Sigmoid colon (tissue), 7 donors: ENCODE results near the gene PRTG. TPM values are rescaled to one million over a fixed set of nuclear protein-coding genes. Genes with fewer than 3 reads are reported as not detected.

Experiments used
- DNase-seq: peaks from one replicate; pipeline ENCODE4 v3.0.0-alpha.2; 2019
- H3K27ac ChIP-seq, 4 donors: fragments of 200-600 bp; sonication (generic); one replicate each; pipeline ENCODE4 v1.5.1; 2016 to 2019; ENCODE audit warnings: mild to moderate bottlenecking in 1 of 4
- H3K27me3 ChIP-seq, 3 donors: fragments of 200-600 bp; sonication (generic); one replicate each; pipeline ENCODE4 v1.5.1; 2019; ENCODE audit warnings: mild to moderate bottlenecking in 1 of 3
- H3K36me3 ChIP-seq, 4 donors: fragments of 200-600 bp; sonication (generic); one replicate each; pipeline ENCODE4 v1.5.1; 2016 to 2019
- H3K4me1 ChIP-seq, 4 donors: fragments of 200-600 bp; sonication (generic); one replicate each; pipeline ENCODE4 v1.5.1; 2017 to 2019
- H3K4me3 ChIP-seq, 4 donors: fragments of 200-600 bp; sonication (generic); one replicate each; pipeline ENCODE4 v1.5.1; 2017 to 2019; ENCODE audit warnings: mild to moderate bottlenecking in 2 of 4, moderate library complexity in 1 of 4
- H3K9me3 ChIP-seq, 4 donors: fragments of 200-600 bp in 3 of 4; sonication (generic) in 3 of 4; one replicate each; pipeline versions ENCODE4 v1.5.1 to v1.6.1; 2013 to 2019
- EP300 ChIP-seq, 4 donors: sonication (generic); formaldehyde crosslinking; IDR thresholded peaks; one replicate each; pipeline ENCODE4 v1.6.1; 2017; ENCODE audit warnings: antibody characterized with exemption in 4 of 4
- POLR2A ChIP-seq, 2 donors: fragments of 450-650 bp; IDR thresholded peaks; one replicate each; pipeline ENCODE4 v1.6.1; 2016; ENCODE audit warnings: antibody characterized with exemption in 2 of 2, mild to moderate bottlenecking in 2 of 2, moderate library complexity in 2 of 2
- POLR2AphosphoS5 ChIP-seq, 4 donors: sonication (generic); formaldehyde crosslinking; IDR thresholded peaks; one replicate each; pipeline ENCODE4 v1.6.1; 2017; ENCODE audit warnings: antibody characterized with exemption in 4 of 4
- WGBS, 2 donors: extraction: QIAGEN DNeasy Blood & Tissue Kit; methylation state at CpG; one replicate each; pipeline ENCODE4 v1.1.7; 2013; 5-methylcytosine and 5-hydroxymethylcytosine counted together
- intact Hi-C: fragments of 100-400 bp; cut with DNase I; formaldehyde crosslinking; loops from one replicate; pipeline ENCODE4 v1.15.1; 2023
- polyA plus RNA-seq, 3 donors: library from polyadenylated mRNA; stranded (reverse); fragments of 200-250 nt; gene quantifications; one replicate each; pipeline ENCODE4 v1.2.3, GENCODE V29; 2013
- total RNA-seq, 4 donors: library from RNA; depleted of rRNA; stranded (reverse); fragments of >200 nt; gene quantifications; one replicate each; pipeline ENCODE4 v1.1.0, GENCODE V29; 2016
- TF ChIP-seq, protein P1 (sequence below), 4 experiments: fragments of 450-650 bp in 3 of 4; fragments of 200-600 bp in 1 of 4; IDR thresholded peaks; one replicate each; pipeline ENCODE4 v1.5.1; 2016 to 2019; ENCODE audit warnings: antibody characterized with exemption in 4 of 4, mild to moderate bottlenecking in 3 of 4, moderate library complexity in 2 of 4
- donor health status: healthy with polysubstance abuse.
- donor health status: Bipolar disorder and iron deficiency.
- donor health status: healthy.

The PRTG gene
- total and polyA plus RNA-seq, 7 donors: 0.42 to 5.3 (median 2.1) TPM; not detected in 2

DNA sequence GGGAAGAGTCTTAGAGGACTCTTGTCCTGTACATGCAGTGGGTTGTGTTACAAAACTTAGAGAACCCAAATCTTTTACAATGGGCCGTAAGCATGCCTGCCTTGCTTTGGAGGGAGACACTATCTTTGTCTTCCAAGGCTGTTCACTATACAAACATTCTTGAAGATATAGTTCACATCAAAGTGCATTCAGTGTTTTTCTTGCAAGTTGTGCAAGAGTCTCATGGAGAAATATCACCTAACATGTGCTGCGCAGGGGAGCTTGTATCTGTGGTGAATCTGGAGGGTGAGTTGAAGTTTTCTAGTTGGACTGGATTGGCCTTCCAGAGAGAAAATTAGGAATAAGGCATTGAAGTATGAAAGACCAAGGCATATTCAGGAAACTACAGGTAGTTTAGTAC lies 7.8 kb upstream of the PRTG start:
- Histone ChIP-seq H3K4me3 (no peak overlapping the region), H3K36me3 (no peaks in the 10 kb centered on the region), H3K27me3 (no peaks in the 10 kb centered on the region), H3K9me3 (no peaks in the 10 kb centered on the region), H3K4me1 (no peaks in the 10 kb centered on the region), H3K27ac (no peak overlapping the region)
- 86 to 93% methylated on average over 2 of the region's 2 CpGs for WGBS, 2 donors
- intact Hi-C loops: no loop called here
- no peak for DNase-seq
- TF ChIP-seq POLR2A (IDR thresholded peaks at IDR 0.05): no peak
- TF ChIP-seq, protein P1, sequence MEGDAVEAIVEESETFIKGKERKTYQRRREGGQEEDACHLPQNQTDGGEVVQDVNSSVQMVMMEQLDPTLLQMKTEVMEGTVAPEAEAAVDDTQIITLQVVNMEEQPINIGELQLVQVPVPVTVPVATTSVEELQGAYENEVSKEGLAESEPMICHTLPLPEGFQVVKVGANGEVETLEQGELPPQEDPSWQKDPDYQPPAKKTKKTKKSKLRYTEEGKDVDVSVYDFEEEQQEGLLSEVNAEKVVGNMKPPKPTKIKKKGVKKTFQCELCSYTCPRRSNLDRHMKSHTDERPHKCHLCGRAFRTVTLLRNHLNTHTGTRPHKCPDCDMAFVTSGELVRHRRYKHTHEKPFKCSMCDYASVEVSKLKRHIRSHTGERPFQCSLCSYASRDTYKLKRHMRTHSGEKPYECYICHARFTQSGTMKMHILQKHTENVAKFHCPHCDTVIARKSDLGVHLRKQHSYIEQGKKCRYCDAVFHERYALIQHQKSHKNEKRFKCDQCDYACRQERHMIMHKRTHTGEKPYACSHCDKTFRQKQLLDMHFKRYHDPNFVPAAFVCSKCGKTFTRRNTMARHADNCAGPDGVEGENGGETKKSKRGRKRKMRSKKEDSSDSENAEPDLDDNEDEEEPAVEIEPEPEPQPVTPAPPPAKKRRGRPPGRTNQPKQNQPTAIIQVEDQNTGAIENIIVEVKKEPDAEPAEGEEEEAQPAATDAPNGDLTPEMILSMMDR (IDR thresholded peaks at IDR 0.05): no peak
- no peak for TF ChIP-seq POLR2AphosphoS5 (IDR thresholded peaks at IDR 0.05)
- TF ChIP-seq EP300 (IDR thresholded peaks at IDR 0.05): no peak

GRCh38 chr15:55743729-55744655 lies 1.0 kb upstream of the PRTG start:
- intact Hi-C loops: loop anchor here (5.0 kb wide), 1 partner anchor 78 kb away; no protein-coding TSS in a partner anchor
- 70 to 71% methylated on average over 21 of the region's 21 CpGs for WGBS, 2 donors
- no peak for TF ChIP-seq POLR2A (IDR thresholded peaks at IDR 0.05)
- TF ChIP-seq, protein P1 (IDR thresholded peaks at IDR 0.05): no peak
- no peak for TF ChIP-seq POLR2AphosphoS5 (IDR thresholded peaks at IDR 0.05)
- TF ChIP-seq EP300 (IDR thresholded peaks at IDR 0.05): no peak
- H3K27ac ChIP-seq: peak overlapping the region; percentile 65 to 72 (median 71)
- H3K4me1 ChIP-seq: peaks cover 0 to 40% (median 30%) of the 10 kb centered on the region in 4 donors
- peaks cover 7 to 54% (median 23%) of the 10 kb centered on the region in 3 donors for H3K27me3 ChIP-seq
- H3K36me3 ChIP-seq: no peaks in the 10 kb centered on the region
- peak overlapping the region; percentile 45 to 80 (median 74) for H3K4me3 ChIP-seq
- DNase-seq: no peak
- no peaks in the 10 kb centered on the region for H3K9me3 ChIP-seq

- WGBS, 2 donors: 0 to 1% methylated on average over 52 of the region's 52 CpGs
- Histone ChIP-seq H3K27me3 (peaks cover 7 to 63% (median 23%) of the 10 kb centered on the region in 3 donors), H3K4me3 (peak overlapping the region; percentile 45 to 80 (median 74)), H3K36me3 (no peaks in the 10 kb centered on the region), H3K27ac (peak overlapping the region; percentile 65 to 72 (median 71)), H3K9me3 (no peaks in the 10 kb centered on the region), H3K4me1 (peaks cover 0 to 40% (median 31%) of the 10 kb centered on the region in 4 donors)
- intact Hi-C loops: loop anchor here (5.0 kb wide), 1 partner anchor 80 kb away; no protein-coding TSS in a partner anchor
- DNase-seq: peak; percentile 72
- TF ChIP-seq, protein P1 (IDR thresholded peaks at IDR 0.05): no peak
- TF ChIP-seq EP300 (IDR thresholded peaks at IDR 0.05) (no peak), POLR2AphosphoS5 (IDR thresholded peaks at IDR 0.05) (no peak), POLR2A (IDR thresholded peaks at IDR 0.05) (no peak)
Observed at GRCh38 chr15:55742498-55742926, 440 bp downstream of the PRTG start.

GRCh38 chr15:55741833-55742497 lies 987 bp downstream of the PRTG start:
- WGBS, 2 donors: 1% methylated on average over 34 of the region's 34 CpGs
- no peaks in the 10 kb centered on the region for H3K9me3 ChIP-seq
- peak overlapping the region; percentile 45 to 80 (median 74) for H3K4me3 ChIP-seq
- H3K36me3 ChIP-seq: no peaks in the 10 kb centered on the region
- H3K4me1 ChIP-seq: peaks cover 0 to 40% (median 33%) of the 10 kb centered on the region in 4 donors
- no peak for DNase-seq
- peaks cover 7 to 63% (median 23%) of the 10 kb centered on the region in 3 donors for H3K27me3 ChIP-seq
- H3K27ac ChIP-seq: peak overlapping the region in 3 of 4 donors; percentile 71 to 72 (median 71)
- TF ChIP-seq POLR2A (IDR thresholded peaks at IDR 0.05) (no peak), EP300 (IDR thresholded peaks at IDR 0.05) (no peak), POLR2AphosphoS5 (IDR thresholded peaks at IDR 0.05) (no peak)
- TF ChIP-seq, protein P1 (IDR thresholded peaks at IDR 0.05): no peak
- intact Hi-C loops: loop anchor here (5.0 kb wide), 1 partner anchor 80 kb away; no protein-coding TSS in a partner anchor
